GM12878 (cell line): ENCODE results near the gene TNFAIP3.

Experiments
- ATF3 ChIP-seq: IDR thresholded peaks from 2 replicates; pipeline ENCODE4 v1.6.1; 2011; ENCODE audit warnings: low read depth, mild to moderate bottlenecking, low read length, moderate library complexity, borderline replicate concordance; ENCODE audit errors: extremely low read depth
- CBX3 ChIP-seq: fragments of 200-600 bp; sonication (generic); IDR thresholded peaks from 2 replicates; pipeline ENCODE4 v1.6.1; 2016; ENCODE audit warnings: low read depth, borderline replicate concordance
- CTCF ChIP-seq, 3 experiments: IDR thresholded peaks in 2 of 3; conservative IDR thresholded peaks in 1 of 3; 2 replicates each; pipeline ENCODE4 v1.5.1; 2011; ENCODE audit warnings: low read depth in 3 of 3, low read length in 3 of 3, mild to moderate bottlenecking in 3 of 3, control low read depth in 2 of 3, moderate library complexity in 2 of 3, inconsistent platforms in 1 of 3, mixed read lengths in 1 of 3; ENCODE audit not compliant: control insufficient read depth in 2 of 3, insufficient read depth in 1 of 3; ENCODE audit errors: extremely low read depth in 1 of 3
- JUNB ChIP-seq: IDR thresholded peaks from 2 replicates; pipeline ENCODE4 v1.6.1; 2016; ENCODE audit warnings: antibody characterized with exemption, mild to moderate bottlenecking
- ZSCAN29 ChIP-seq: fragments of 450-650 bp; IDR thresholded peaks from 2 replicates; pipeline ENCODE4 v1.6.1; 2017; ENCODE audit warnings: mild to moderate bottlenecking, moderate library complexity

- TF ChIP-seq JUNB, result no peak
- TF ChIP-seq CBX3, result no peak
- no peak for TF ChIP-seq CTCF (IDR thresholded peaks at IDR 0.05 in 2 of 3, conservative IDR thresholded peaks at IDR 0.05 in 1 of 3; ENCODE audit: control insufficient read depth in 2 of 3, extremely low read depth in 1 of 3, insufficient read depth in 1 of 3, low read depth in 3 of 3, low read length in 3 of 3)
- no peak for TF ChIP-seq ZSCAN29
- no peak for TF ChIP-seq ATF3
These were observed 45.8 kb downstream of the TNFAIP3 start for GRCh38 chr6:137912813-137913212.
